Stomach (tissue), 4 donors: Measurements from ENCODE around the gene PLIN5.

ENCODE experiments used
- POLR2A ChIP-seq, 4 donors: fragments of 450-650 bp; IDR thresholded peaks; one replicate each; pipeline ENCODE4 v1.6.1; 2016; ENCODE audit warnings: antibody characterized with exemption in 4 of 4, control low read depth in 2 of 4, mild to moderate bottlenecking in 1 of 4, moderate library complexity in 1 of 4
- POLR2AphosphoS5 ChIP-seq, 3 donors: sonication (generic); formaldehyde crosslinking; IDR thresholded peaks; one replicate each; pipeline ENCODE4 v1.6.1; 2016; ENCODE audit warnings: antibody characterized with exemption in 3 of 3
- TF ChIP-seq, protein P1 (sequence below), 7 experiments: fragments of 450-650 bp in 4 of 7; fragments of 200-600 bp in 3 of 7; sonication (generic) in 3 of 7; IDR thresholded peaks; one replicate each; pipeline ENCODE4 v1.5.1; 2016 to 2019; ENCODE audit warnings: antibody characterized with exemption in 7 of 7, control low read depth in 2 of 7, mild to moderate bottlenecking in 1 of 7

DNA sequence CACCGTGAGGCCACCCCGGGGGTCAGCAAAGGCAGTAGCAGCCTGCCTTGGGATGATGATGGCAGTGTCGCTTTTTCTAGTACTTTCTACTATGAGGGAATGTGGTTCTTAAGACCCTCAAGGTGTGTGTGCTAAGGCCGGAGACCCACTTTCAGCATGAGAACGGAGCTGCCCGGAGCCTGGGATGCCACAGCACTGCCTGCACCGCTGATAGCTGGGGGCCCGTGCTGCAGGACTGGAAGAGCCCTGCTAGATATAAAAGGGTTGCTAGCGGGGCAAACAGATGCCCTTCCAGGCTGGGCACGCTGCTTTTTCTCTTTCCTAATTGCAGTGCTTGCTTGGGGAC is 31.2 kb downstream of the PLIN5 start:
- TF ChIP-seq, protein P1, sequence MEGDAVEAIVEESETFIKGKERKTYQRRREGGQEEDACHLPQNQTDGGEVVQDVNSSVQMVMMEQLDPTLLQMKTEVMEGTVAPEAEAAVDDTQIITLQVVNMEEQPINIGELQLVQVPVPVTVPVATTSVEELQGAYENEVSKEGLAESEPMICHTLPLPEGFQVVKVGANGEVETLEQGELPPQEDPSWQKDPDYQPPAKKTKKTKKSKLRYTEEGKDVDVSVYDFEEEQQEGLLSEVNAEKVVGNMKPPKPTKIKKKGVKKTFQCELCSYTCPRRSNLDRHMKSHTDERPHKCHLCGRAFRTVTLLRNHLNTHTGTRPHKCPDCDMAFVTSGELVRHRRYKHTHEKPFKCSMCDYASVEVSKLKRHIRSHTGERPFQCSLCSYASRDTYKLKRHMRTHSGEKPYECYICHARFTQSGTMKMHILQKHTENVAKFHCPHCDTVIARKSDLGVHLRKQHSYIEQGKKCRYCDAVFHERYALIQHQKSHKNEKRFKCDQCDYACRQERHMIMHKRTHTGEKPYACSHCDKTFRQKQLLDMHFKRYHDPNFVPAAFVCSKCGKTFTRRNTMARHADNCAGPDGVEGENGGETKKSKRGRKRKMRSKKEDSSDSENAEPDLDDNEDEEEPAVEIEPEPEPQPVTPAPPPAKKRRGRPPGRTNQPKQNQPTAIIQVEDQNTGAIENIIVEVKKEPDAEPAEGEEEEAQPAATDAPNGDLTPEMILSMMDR (IDR thresholded peaks at IDR 0.05) = no peak
- TF ChIP-seq POLR2A (IDR thresholded peaks at IDR 0.05) (no peak), POLR2AphosphoS5 (IDR thresholded peaks at IDR 0.05) (no peak)
